K562 (cell line): Measurements from ENCODE around the gene ATXN3. TPM values are rescaled to one million over a fixed set of nuclear protein-coding genes. Genes with fewer than 3 reads are reported as not detected.
A peak's percentile ranks its signal among the peaks of the same experiment; 100 is the strongest.

Experiments used
- ETV5 ChIP-seq: sonication (generic); formaldehyde crosslinking; IDR thresholded peaks from 2 replicates; pipeline ENCODE4 v1.4.0; 2020; ENCODE audit warnings: low read depth, mild to moderate bottlenecking, missing genetic modification reagents
- GTF2F1 ChIP-seq: IDR thresholded peaks from 2 replicates; pipeline ENCODE4 v1.6.1; 2011; ENCODE audit warnings: low read depth, low read length, improper control_type of control experiment
- HDGF ChIP-seq: fragments of 450-650 bp; IDR thresholded peaks from 2 replicates; pipeline ENCODE4 v1.6.1; 2016
- HNRNPL ChIP-seq: fragments of 200-400 bp; formaldehyde crosslinking; IDR thresholded peaks from 2 replicates; pipeline ENCODE4 v1.6.1; 2017; ENCODE audit warnings: low read depth, mild to moderate bottlenecking, low read length
- MEF2D ChIP-seq: conservative IDR thresholded peaks from 2 replicates; pipeline ENCODE4 v1.6.1; 2016; ENCODE audit warnings: low read depth, missing genetic modification characterization, missing compliant biosample characterization
- MEIS2 ChIP-seq: fragments of 450-650 bp; IDR thresholded peaks from 2 replicates; pipeline ENCODE4 v1.6.1; 2014; ENCODE audit warnings: mild to moderate bottlenecking; ENCODE audit not compliant: partially characterized antibody
- MYBL2 ChIP-seq, 2 experiments: fragments of 450-650 bp in 1 of 2; sonication (generic) in 1 of 2; formaldehyde crosslinking in 1 of 2; IDR thresholded peaks; 2 replicates each; pipeline versions ENCODE4 v1.6.1 to v1.8.1; 2017 to 2022; ENCODE audit warnings: borderline replicate concordance in 1 of 2, inconsistent platforms in 1 of 2, low read depth in 1 of 2, mild to moderate bottlenecking in 1 of 2, missing genetic modification reagents in 1 of 2, moderate library complexity in 1 of 2
- NFATC3 ChIP-seq: fragments of 450-650 bp; IDR thresholded peaks from 2 replicates; pipeline ENCODE4 v1.6.1; 2017; ENCODE audit warnings: mild to moderate bottlenecking
- PCBP1 ChIP-seq: fragments of 200-400 bp; formaldehyde crosslinking; IDR thresholded peaks from 2 replicates; pipeline ENCODE4 v1.6.1; 2018; ENCODE audit warnings: mild to moderate bottlenecking, low read depth, low read length; ENCODE audit not compliant: poor library complexity, severe bottlenecking
- POLR2G ChIP-seq: fragments of 200-400 bp; formaldehyde crosslinking; IDR thresholded peaks from 2 replicates; pipeline ENCODE4 v1.6.1; 2017; ENCODE audit warnings: low read depth, mild to moderate bottlenecking, antibody characterized with exemption, low read length, moderate library complexity
- POLR3A ChIP-seq: IDR thresholded peaks from 2 replicates; pipeline ENCODE4 v1.6.1; 2011; ENCODE audit warnings: borderline replicate concordance, mild to moderate bottlenecking, moderate library complexity; ENCODE audit not compliant: insufficient read length, insufficient read depth; ENCODE audit errors: extremely low read depth
- RB1 ChIP-seq: fragments of 450-650 bp; IDR thresholded peaks from 2 replicates; pipeline ENCODE4 v1.6.1; 2017; ENCODE audit warnings: low read depth, mild to moderate bottlenecking
- SLC30A9 ChIP-seq: fragments of 250-450 bp; sonication (Bioruptor Pico); IDR thresholded peaks from 2 replicates; pipeline ENCODE4 v1.8.0; 2022; ENCODE audit warnings: mild to moderate bottlenecking, moderate library complexity
- SMAD3 ChIP-seq: fragments of 450-650 bp; formaldehyde crosslinking; conservative IDR thresholded peaks from 2 replicates; pipeline ENCODE4 v1.4.0; 2020; ENCODE audit warnings: mild to moderate bottlenecking
- SMARCA5 ChIP-seq: fragments of 450-650 bp; IDR thresholded peaks from 2 replicates; pipeline ENCODE4 v1.6.1; 2016
- SMARCE1 ChIP-seq: fragments of 450-650 bp; IDR thresholded peaks from 2 replicates; pipeline ENCODE4 v1.7.1; 2016; ENCODE audit warnings: mild to moderate bottlenecking
- ZNF41 ChIP-seq: fragments of 250-450 bp; sonication (Bioruptor Pico); conservative IDR thresholded peaks from 2 replicates; pipeline ENCODE4 v1.4.0; 2020; ENCODE audit warnings: mild to moderate bottlenecking
- ZNF445 ChIP-seq: fragments of 250-450 bp; sonication (Bioruptor Pico); IDR thresholded peaks from 2 replicates; pipeline ENCODE4 v1.4.0; 2020; ENCODE audit warnings: low read depth, mild to moderate bottlenecking, moderate library complexity
- ZNF79 ChIP-seq: fragments of 250-450 bp; sonication (Bioruptor Pico); IDR thresholded peaks from 2 replicates; pipeline ENCODE4 v1.4.0; 2020; ENCODE audit warnings: low read depth, mild to moderate bottlenecking, moderate library complexity
- polyA plus RNA-seq, 8 experiments: library from polyadenylated mRNA; depleted of rRNA in 4 of 8; stranded (reverse) in 5 of 8; unstranded in 3 of 8; fragments of >200 nt; fragmentation: Nextera tagmentation in 2 of 8; fragmentation: Illumina TruSeq in 1 of 8; extraction: Ambion mirVana in 2 of 8; extraction: Trizol in 1 of 8; gene quantifications; 2 replicates each; pipeline versions ENCODE4 v1.2.1 to v1.2.3, GENCODE V29; 2011 to 2014; ENCODE audit warnings: inconsistent platforms in 1 of 8, missing spikeins in 1 of 8
- total RNA-seq, 7 experiments: library from RNA; depleted of rRNA in 6 of 7; stranded (reverse); fragments of >200 nt in 6 of 7; fragmentation: Illumina TruSeq in 2 of 7; extraction: Trizol in 2 of 7; gene quantifications; 2 replicates each; pipeline versions ENCODE4 v1.2.1 to v1.2.3, GENCODE V29; 2011 to 2021; ENCODE audit warnings: low replicate concordance in 1 of 7
- TF ChIP-seq, protein P1 (sequence below): fragments of 450-650 bp; IDR thresholded peaks from 2 replicates; pipeline ENCODE4 v1.7.1; 2018; ENCODE audit warnings: mild to moderate bottlenecking, low read depth; ENCODE audit not compliant: partially characterized antibody
- TF ChIP-seq, protein P2 (sequence below): fragments of 250-450 bp; sonication (Bioruptor Pico); IDR thresholded peaks from 2 replicates; pipeline ENCODE4 v1.5.0; 2021; ENCODE audit warnings: mild to moderate bottlenecking, moderate library complexity
- TF ChIP-seq, protein P3 (sequence below): fragments of 250-450 bp; sonication (Bioruptor Pico); IDR thresholded peaks from 2 replicates; pipeline ENCODE4 v1.4.0; 2020; ENCODE audit warnings: mild to moderate bottlenecking, moderate library complexity

ATXN3 gene
- total and polyA plus RNA-seq, 9 of the 15 experiments (the other 6 are each of a cell fraction or from before 2014, with no cell fraction given): 11.3 to 25.0 (median 14.6) TPM

DNA sequence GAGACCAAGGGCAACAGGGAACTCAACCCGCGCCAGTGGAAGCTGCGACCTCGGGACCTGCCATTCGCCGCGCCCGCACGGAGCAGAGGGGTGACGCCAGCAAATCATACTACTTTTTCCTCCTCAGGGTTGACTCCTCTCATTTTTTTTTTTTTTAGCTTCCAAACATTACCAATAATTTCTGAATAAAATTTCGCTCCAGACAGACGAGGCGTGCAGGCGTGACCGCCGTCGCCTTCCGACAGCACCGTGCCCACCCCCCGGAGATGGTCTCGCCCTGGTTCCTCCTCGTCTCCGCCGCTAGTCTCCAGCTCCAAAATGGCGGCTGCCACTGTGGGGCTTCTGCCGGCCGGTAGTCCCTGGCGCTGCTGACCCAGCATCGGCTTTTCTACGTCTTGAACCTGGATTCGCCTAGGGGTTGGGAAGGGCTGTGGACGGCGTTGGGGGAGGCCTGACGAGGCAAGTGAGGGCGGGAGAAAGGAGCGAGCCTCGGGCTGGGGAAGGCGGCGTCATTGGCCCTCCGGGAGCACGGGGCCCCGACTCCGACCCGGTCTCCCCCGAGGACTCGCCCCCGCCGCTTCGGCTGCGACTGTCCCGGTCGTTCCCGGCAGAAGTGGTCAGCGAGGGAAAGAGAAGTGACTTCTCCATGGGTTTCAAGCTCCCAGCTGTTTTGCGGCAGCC, 15.4 kb upstream of the ATXN3 start, which contains the start of the genes CPSF2 and NDUFB1 (continued):
- TF ChIP-seq SMAD3 (no peak), RB1 (0 out of 2 replicates have a peak, but pooled peaks have one; percentile 56), ZNF41 (CRISPR knock-in tag) (no peak), SMARCA5 (no peak), SMARCE1 (no peak), POLR3A (no peak), ETV5 (CRISPR knock-in tag) (no peak), HNRNPL (no peak), SLC30A9 (CRISPR knock-in tag) (no peak), MEIS2 (no peak), ZNF79 (no peak), PCBP1 (peak; percentile 82), MEF2D (tag) (no peak), NFATC3 (no peak), HDGF (no peak), POLR2G (peak; percentile 99), GTF2F1 (0 out of 2 replicates have a peak, but pooled peaks have one; percentile 46), ZNF445 (CRISPR knock-in tag) (no peak), MYBL2 (IDR thresholded peaks at IDR 0.05; ENCODE audit: low read depth) (no peak), MYBL2 (CRISPR knock-in tag; IDR thresholded peaks at IDR 0.05; ENCODE audit: borderline replicate concordance) (no peak)
- TF ChIP-seq, protein P1, sequence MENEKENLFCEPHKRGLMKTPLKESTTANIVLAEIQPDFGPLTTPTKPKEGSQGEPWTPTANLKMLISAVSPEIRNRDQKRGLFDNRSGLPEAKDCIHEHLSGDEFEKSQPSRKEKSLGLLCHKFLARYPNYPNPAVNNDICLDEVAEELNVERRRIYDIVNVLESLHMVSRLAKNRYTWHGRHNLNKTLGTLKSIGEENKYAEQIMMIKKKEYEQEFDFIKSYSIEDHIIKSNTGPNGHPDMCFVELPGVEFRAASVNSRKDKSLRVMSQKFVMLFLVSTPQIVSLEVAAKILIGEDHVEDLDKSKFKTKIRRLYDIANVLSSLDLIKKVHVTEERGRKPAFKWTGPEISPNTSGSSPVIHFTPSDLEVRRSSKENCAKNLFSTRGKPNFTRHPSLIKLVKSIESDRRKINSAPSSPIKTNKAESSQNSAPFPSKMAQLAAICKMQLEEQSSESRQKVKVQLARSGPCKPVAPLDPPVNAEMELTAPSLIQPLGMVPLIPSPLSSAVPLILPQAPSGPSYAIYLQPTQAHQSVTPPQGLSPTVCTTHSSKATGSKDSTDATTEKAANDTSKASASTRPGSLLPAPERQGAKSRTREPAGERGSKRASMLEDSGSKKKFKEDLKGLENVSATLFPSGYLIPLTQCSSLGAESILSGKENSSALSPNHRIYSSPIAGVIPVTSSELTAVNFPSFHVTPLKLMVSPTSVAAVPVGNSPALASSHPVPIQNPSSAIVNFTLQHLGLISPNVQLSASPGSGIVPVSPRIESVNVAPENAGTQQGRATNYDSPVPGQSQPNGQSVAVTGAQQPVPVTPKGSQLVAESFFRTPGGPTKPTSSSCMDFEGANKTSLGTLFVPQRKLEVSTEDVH: no peak
- TF ChIP-seq, protein P2, sequence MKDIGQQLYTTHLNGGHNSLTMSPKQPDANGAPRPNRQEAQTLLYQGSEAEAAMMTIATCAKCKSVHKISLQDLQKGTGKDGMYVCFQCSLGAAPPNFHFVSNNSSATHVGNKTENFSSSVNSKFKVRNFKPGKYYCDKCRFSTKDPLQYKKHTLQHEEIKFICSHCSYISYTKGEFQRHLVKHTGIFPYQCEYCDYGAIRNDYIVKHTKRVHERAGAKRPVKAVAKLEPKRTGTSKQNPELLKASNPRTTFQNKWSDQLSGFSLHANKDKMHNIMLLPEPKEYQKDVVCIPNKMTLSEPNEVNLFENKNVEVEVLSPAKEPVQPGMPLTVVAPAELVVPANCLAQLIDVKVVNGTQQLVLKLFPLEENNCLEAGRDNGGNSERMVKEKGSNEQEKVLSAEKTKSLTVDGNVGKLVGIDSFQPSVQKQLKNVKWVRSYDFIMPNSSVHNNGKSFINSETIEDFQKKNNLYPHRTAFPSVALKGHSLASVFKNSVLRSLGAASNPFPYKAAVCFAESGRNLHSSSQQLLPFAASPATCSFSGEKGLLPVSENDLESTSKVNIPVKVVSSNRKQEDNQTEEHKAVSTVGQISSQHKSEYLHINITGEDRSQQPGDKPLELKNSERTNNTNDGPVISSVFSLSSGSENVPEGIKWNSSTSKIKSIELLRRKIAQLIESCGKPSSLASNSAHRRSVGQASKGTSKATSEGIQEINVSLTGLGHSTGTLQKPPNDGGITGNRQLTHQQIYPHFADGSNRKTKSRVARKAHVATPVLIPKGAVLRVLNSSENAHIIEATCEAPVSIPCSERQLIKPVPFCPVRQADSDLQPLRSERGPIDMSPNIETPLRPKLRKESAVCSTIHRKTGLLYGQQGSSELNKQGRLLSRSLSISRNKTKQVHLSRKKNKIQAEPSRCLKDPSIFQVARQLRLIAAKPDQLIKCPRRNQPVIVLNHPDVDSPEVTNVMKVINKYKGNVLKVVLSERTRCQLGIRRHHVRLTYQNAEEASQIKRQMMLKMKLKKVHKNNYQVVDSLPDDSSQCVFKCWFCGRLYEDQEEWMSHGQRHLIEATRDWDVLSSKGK: no peak
- TF ChIP-seq, protein P3, sequence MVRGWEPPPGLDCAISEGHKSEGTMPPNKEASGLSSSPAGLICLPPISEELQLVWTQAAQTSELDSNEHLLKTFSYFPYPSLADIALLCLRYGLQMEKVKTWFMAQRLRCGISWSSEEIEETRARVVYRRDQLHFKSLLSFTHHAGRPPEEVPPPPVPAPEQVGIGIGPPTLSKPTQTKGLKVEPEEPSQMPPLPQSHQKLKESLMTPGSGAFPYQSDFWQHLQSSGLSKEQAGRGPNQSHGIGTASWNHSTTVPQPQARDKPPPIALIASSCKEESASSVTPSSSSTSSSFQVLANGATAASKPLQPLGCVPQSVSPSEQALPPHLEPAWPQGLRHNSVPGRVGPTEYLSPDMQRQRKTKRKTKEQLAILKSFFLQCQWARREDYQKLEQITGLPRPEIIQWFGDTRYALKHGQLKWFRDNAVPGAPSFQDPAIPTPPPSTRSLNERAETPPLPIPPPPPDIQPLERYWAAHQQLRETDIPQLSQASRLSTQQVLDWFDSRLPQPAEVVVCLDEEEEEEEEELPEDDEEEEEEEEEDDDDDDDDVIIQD (CRISPR knock-in tag): no peak
